Loucy (cell line): Measurements from ENCODE around the gene MAP1LC3A.

Source experiments
- EZH2phosphoT487 ChIP-seq: fragments of 200-600 bp; IDR thresholded peaks from 2 replicates; pipeline ENCODE4 v1.6.1; 2018; ENCODE audit warnings: antibody characterized with exemption, mild to moderate bottlenecking, moderate library complexity, borderline replicate concordance
- TF ChIP-seq, protein P1 (sequence below): fragments of 200-600 bp; sonication (generic); conservative IDR thresholded peaks from 2 replicates; pipeline ENCODE4 v1.5.1; 2014; ENCODE audit warnings: mild to moderate bottlenecking, antibody characterized with exemption, low read length

GRCh38 chr20:34537651-34538050, 20.9 kb upstream of the MAP1LC3A start:
- TF ChIP-seq, protein P1, sequence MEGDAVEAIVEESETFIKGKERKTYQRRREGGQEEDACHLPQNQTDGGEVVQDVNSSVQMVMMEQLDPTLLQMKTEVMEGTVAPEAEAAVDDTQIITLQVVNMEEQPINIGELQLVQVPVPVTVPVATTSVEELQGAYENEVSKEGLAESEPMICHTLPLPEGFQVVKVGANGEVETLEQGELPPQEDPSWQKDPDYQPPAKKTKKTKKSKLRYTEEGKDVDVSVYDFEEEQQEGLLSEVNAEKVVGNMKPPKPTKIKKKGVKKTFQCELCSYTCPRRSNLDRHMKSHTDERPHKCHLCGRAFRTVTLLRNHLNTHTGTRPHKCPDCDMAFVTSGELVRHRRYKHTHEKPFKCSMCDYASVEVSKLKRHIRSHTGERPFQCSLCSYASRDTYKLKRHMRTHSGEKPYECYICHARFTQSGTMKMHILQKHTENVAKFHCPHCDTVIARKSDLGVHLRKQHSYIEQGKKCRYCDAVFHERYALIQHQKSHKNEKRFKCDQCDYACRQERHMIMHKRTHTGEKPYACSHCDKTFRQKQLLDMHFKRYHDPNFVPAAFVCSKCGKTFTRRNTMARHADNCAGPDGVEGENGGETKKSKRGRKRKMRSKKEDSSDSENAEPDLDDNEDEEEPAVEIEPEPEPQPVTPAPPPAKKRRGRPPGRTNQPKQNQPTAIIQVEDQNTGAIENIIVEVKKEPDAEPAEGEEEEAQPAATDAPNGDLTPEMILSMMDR, result no peak
- no peak for TF ChIP-seq EZH2phosphoT487
